Measurements from ENCODE around the gene MMP10.

DNA sequence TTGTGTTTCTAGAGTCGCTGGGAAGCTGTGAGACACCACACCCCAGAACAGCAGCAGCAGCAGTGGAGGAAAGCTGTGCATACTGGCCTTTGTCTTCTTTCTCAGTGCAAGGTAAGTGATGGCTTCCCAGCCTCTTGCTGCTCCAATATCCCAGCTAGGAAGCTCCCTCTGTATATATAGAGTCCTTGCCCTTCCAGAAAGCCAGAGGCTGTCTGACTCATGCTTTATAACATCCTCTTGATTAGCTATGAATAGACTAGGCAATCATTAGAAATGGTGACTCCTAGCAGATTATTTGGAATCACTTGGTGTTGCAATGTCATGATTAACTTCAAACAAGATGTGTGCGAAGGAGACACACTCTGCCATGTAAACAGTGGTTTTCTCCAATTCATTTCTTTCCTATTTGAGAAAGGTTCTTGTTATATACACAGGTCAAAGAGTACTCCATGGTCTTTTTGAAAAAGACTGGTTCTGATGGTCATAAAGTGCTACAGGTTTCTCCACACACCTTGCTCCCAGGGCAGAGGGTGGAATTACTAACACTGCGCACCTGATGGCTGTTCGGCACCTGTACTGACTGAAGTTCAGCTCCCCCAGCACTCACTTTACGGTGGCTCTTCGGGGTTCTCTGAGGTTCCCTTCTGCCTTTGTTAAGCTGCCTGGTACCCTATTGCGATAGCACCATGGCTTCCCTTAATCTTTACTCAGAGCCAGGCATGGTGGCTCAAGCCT, 17.8 kb upstream of the MMP10 start, which contains the start of gene MMP1:
- TF ChIP-seq, protein P1, sequence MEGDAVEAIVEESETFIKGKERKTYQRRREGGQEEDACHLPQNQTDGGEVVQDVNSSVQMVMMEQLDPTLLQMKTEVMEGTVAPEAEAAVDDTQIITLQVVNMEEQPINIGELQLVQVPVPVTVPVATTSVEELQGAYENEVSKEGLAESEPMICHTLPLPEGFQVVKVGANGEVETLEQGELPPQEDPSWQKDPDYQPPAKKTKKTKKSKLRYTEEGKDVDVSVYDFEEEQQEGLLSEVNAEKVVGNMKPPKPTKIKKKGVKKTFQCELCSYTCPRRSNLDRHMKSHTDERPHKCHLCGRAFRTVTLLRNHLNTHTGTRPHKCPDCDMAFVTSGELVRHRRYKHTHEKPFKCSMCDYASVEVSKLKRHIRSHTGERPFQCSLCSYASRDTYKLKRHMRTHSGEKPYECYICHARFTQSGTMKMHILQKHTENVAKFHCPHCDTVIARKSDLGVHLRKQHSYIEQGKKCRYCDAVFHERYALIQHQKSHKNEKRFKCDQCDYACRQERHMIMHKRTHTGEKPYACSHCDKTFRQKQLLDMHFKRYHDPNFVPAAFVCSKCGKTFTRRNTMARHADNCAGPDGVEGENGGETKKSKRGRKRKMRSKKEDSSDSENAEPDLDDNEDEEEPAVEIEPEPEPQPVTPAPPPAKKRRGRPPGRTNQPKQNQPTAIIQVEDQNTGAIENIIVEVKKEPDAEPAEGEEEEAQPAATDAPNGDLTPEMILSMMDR (optimal IDR thresholded peaks at IDR 0.05 in 1 of 3, IDR thresholded peaks at IDR 0.05 in 1 of 3, conservative IDR thresholded peaks at IDR 0.05 in 1 of 3; ENCODE audit: extremely low read depth in 1 of 3, insufficient read depth in 2 of 3, low read length in 3 of 3): no peak
- no peak for TF ChIP-seq EZH2 (IDR thresholded peaks at IDR 0.05; ENCODE audit: low read length)
